ENCODE measurements around the gene KRTAP12-3.

- TF ChIP-seq YY1 (IDR thresholded peaks at IDR 0.05; ENCODE audit: insufficient read depth, insufficient read length) (no peak), ZNF274 (IDR thresholded peaks at IDR 0.05; ENCODE audit: low read depth, low read length) (no peak), SUZ12 (IDR thresholded peaks at IDR 0.05; ENCODE audit: extremely low read depth, insufficient read depth, insufficient read length) (no peak)
Observed at GRCh38 chr21:44681861-44682579, 24.3 kb downstream of the KRTAP12-3 start, which contains the start of gene KRTAP12-1.

All from NT2/D1 (cell line).